Right forelimb (tissue), 1 donor: Measurements from ENCODE around the gene DICER1.

ENCODE experiments used
- DNase-seq: peaks from one replicate; pipeline ENCODE4 v3.0.0-alpha.2; 2018

DICER1 gene

GRCh38 chr14:95054346-95055280, 102.7 kb downstream of the DICER1 start:
- DNase-seq = peak; percentile 20

GRCh38 chr14:95052016-95052585, 105.2 kb downstream of the DICER1 start:
- peak; percentile 9 for DNase-seq

DNA sequence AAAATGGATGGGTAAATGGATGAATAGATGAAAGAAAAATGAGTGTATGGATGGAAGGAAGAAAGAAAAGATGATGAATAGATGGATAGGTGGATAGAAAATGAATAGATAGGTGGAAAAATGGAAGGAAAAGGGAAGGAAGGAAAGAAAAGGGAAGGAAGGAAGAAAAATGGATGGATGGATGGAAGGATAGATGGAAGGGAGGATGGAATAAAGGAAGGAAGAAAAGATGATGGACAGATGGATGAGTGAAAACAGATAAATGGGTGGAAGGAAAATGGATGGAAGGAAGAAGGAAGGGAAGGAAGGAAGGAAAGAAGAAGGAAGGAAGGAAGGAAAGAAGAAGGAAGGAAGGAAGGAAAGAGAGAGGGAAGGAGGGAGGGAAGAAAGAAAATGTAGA, 107.4 kb downstream of the DICER1 start:
- DNase-seq = no peak

DNA sequence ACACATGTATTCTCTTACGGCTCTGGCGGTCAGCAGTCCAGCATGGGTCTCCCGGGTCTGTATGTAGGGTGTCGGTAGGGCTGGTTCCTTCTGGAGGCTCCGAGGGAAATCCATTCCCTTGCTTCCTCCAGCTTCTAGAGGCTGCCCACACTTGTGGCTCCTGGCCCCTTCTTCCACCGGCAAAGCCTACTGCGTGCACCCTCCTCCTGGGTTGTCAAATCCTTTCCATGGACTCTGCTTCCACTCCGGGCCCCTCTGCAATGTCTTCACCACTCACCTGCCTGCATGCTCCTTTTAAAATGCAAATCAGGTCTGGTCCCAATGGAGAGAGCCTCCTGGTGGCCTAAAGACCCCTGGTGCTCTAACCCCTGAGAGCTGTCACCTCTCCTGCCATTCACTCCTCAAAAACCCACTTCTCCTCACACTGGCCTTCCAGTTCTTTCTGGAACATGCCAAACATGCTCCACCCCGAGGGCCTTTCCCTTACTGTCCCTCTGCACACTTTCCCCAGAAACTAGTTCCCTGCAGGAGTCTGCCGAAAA, 108.5 kb downstream of the DICER1 start:
- peak; percentile 13 for DNase-seq

GRCh38 chr14:95047754-95048153, 109.6 kb downstream of the DICER1 start:
- peak; percentile 42 for DNase-seq

DNA sequence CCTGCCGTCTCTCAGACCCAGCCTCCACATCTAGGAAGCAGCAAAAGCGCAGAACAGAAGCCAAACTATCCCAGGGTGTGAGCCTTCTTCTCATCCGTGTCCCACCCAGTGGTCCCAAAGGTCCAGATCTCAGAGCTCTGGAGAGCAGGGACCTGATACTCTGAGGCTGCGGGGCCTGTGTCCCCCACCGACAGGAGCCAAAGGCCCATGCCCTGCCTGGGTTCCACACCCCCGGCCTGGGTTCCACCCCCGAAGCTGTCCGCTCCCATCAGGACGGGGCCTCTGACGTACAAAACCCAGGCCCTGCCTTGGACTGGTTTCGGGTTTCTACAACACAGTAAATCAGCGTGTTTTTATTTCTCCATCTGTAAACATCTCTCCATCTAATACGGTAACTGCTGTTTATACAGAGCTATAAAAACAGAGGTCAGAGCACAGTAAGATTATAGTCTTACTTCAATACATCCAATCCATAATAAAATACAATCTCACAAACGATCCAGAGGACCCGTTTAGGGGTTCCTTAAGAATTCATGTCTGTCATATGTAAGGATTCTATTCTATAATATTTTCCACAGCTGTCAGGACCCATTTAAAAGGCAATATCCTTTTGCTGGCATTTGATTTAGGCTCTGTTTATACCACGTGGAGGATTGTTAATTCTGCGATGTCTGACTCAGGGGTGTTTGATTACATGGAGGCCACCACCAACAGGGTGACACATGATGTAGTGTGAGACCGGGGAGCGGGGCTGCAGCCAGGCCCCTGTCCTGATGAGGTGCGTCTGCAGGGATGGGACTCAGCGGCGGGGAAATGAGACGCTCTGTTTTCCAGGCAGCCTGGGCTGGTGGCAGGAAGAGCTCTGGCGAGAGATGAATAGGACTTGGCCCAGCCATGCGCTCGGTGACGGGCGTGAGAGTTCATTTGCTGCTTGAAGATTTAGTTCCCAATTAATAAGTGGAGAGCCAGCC, 110.3 kb downstream of the DICER1 start:
- peak; percentile 63 for DNase-seq

DNA sequence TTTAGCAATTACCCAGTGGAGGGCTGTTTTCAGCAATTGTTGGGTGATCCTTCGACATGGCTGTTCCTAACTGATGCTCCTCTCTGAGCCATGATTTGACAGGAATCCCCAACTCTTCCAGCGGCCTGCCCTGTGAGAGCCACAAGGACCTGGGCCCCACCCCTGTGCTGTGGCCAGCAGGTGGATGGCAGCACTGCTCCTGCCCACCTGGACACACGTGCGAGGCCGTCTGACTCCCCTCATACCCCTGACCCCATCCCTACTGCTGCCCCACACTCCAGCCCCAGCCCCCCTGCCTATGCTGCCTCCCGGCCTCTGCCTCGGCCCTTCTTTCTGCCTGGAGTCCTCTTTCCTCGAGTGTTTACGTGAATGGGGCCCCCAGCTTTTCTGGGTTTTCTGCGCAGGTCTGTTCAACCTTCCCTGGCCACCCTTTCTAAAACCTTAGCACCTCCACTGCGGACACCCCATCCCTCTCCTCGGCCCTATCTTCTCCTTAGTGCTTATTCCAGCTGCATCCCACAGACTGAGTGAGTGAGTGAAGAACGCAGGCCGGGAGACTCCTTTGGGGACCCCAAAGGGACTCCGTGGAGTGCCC, 111.4 kb downstream of the DICER1 start:
- peak; percentile 41 for DNase-seq

GRCh38 chr14:95045106-95045701, 112.1 kb downstream of the DICER1 start:
- DNase-seq = peak; percentile 28

DNA sequence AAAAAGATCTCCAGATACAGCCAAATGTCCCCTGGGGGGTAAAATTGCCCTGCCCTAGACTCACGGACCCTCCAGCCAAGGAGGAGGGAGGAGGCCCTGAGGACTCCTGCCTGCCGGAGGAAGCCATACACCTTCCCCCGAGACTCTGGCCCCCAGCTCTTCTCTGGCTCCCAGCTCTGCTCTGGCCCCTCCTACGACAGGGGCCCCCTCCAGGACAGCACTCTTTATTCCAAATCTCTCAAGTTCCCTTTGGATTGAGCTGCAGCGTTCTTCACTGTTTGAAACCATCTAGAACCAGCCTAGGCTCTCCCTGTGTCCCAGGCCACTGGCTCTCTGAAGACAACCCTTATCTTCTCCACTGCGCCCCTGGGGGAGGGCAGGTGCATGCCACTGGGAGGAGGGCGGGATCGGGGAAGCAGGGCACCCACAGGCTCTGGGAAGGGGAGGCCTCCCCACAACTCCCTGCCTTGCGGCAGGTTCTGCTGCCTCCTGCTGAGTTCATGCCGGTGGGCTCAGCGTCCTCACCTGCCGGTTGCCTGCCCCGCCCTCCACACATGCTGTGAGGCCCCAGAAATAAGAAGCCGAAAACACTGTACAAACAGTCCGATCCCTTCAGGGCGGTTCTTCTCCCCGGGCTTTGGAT, 112.7 kb downstream of the DICER1 start:
- peak; percentile 28 for DNase-seq

DNA sequence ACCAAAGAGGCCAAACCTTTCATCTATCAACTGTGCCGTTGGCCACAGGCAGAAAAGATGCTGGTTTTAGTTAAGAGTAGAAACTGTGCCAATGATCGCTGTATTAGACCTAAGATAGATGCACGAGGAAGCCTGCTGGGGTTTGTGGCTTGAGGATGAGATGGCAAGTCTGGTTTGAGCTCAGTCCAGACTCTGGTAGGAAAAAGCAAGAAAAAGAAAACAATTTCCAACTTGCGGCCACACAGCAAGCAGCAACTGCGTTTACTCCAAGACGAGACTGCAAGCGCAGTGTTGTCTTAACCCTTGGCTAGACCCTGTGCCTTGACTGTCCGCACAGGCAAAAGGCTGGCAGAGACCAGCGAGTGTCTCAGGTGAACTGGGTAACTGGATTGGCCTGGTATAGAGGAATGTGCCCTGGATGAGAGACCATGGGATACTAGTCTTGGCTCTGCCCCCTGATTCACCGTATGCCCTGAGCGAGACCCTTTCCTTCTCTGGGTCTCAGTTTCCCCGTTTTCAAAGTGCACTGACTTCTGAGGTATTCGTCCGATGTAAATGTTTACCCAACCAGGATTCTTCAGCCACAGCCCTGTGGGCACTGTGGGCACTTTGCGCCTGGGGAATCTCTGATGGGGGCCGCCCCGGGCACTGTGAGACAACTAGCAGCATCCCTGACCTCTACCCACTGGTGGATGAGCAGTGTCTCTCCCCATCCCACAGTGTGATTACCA, 113.4 kb downstream of the DICER1 start:
- peak; percentile 41 for DNase-seq

- no peak for DNase-seq
Measured at GRCh38 chr14:95043314-95043713, 114.0 kb downstream of the DICER1 start.

GRCh38 chr14:95041477-95042020, 115.8 kb downstream of the DICER1 start:
- DNase-seq = no peak

- DNase-seq = peak; percentile 28
Measured at GRCh38 chr14:95040708-95041476, 116.4 kb downstream of the DICER1 start.

GRCh38 chr14:95039993-95040348, 117.4 kb downstream of the DICER1 start:
- DNase-seq = no peak

DNA sequence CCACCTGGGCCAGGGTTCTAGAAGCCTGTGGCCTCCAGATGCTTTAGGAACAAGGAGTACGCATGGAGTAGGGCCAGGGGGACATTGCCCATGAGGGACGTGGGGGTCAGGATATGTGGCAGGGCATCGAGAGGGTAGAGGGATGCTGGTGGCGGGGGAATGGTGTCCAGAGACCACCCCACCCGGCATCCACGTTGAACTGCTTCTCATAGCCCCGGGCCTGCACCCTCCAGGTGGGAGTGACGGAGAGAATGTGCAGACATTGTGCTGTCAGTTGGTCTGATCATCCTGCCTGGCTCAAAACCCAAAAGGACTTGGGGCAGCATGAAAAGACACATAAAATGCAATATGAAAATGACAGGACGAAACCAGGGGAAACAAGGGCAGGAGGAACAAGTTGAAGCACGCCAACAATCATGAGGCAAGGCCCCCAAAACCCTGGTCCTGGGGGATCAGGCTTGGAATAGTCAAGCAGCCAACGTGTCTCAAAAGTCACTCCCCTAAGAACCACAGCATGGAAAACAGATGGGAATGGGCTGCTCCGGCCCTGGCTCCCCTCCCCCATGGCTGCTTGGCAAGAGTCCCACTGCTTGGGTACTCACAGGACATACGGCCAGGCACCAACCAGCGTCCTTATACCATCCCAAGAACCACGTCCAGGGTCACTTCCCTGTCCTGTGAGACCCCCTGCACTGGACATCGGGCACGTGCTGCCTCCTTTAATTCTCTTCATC, 117.9 kb downstream of the DICER1 start:
- DNase-seq = no peak

- peak; percentile 27 for DNase-seq
Measured at GRCh38 chr14:95038521-95039250, 118.6 kb downstream of the DICER1 start.

DNA sequence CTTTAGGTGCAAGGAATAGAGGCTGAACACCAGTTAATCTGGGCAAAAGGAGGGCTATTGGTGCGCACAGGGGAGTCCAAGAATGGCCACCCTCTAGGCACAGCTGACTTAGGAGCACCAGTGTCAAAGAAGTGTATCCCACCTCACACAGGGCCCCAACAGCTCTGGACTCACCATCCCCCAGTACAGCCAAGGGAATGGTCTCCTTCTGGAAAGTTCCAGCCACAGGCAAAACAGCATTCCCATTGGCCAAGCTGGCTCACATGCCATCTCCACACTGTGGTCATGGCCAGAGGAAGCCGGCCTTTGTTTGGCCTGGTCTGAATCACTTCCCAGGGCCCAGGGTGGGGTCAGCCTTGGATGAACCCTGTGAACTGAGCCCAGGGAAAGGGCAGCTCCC, 120.1 kb downstream of the DICER1 start:
- no peak for DNase-seq
